HG03108 (cell line): ENCODE data around the gene OTUD6A.
"Not testable (repeated sequence)": the region's sequence is repeated elsewhere in the genome, so short reads cannot be mapped to it uniquely, and the experiment has no call there.

Experiments used
- ATAC-seq: cut with Tn5 transposase; IDR thresholded peaks from one replicate; pipeline ENCODE4 v1.9.1; 2021; ENCODE audit warnings: moderate library complexity; ENCODE audit not compliant: unreplicated experiment

The OTUD6A gene

GRCh38 chrX:70046978-70047377 lies 15.3 kb upstream of the OTUD6A start:
- ATAC-seq, result no peak

- no peak for ATAC-seq
Observed at GRCh38 chrX:70049406-70049805, 12.9 kb upstream of the OTUD6A start.

GRCh38 chrX:70049925-70050324 lies 12.3 kb upstream of the OTUD6A start, which contains the start of gene AWAT2:
Gene AWAT2 (minus strand): TSS chrX:70049938. CDS start chrX:70049932, 6 bp downstream.
- ATAC-seq, result no peak

- no peak for ATAC-seq
Observed at GRCh38 chrX:70052895-70053615, 9.2 kb upstream of the OTUD6A start.

GRCh38 chrX:70054391-70054790 lies 7.9 kb upstream of the OTUD6A start:
- ATAC-seq, result no peak

- no peak for ATAC-seq
Observed at GRCh38 chrX:70062961-70063550, 799 bp downstream of the OTUD6A start.

GRCh38 chrX:70066646-70067045 lies 4.4 kb downstream of the OTUD6A start:
- ATAC-seq, result no peak

- no peak for ATAC-seq
Observed at GRCh38 chrX:70079297-70079696, 17.0 kb downstream of the OTUD6A start.

- ATAC-seq, result no peak
Observed at GRCh38 chrX:70079870-70080269, 17.6 kb downstream of the OTUD6A start.

- ATAC-seq, result no peak
Observed at GRCh38 chrX:70082723-70083122, 20.5 kb downstream of the OTUD6A start.

GRCh38 chrX:70084592-70085240 lies 22.5 kb downstream of the OTUD6A start:
- ATAC-seq, result no peak

- ATAC-seq, result no peak
Observed at GRCh38 chrX:70087857-70088630, 25.8 kb downstream of the OTUD6A start.

- no peak for ATAC-seq
Observed at GRCh38 chrX:70088751-70089150, 26.5 kb downstream of the OTUD6A start.

GRCh38 chrX:70089604-70090297 lies 27.5 kb downstream of the OTUD6A start:
- ATAC-seq, result no peak

- ATAC-seq, result no peak
Observed at GRCh38 chrX:70092247-70092646, 30.0 kb downstream of the OTUD6A start.

- ATAC-seq, result no peak
Observed at GRCh38 chrX:70096052-70096451, 33.8 kb downstream of the OTUD6A start.

GRCh38 chrX:70105229-70105628 lies 43.0 kb downstream of the OTUD6A start:
- no peak for ATAC-seq

GRCh38 chrX:70111436-70112026 lies 49.3 kb downstream of the OTUD6A start:
- ATAC-seq, result not testable (repeated sequence)
